ENCODE measurements around the gene RASGRF2. TPM values are rescaled to one million over a fixed set of nuclear protein-coding genes. Genes with fewer than 3 reads are reported as not detected.

The RASGRF2 gene
- total and polyA plus RNA-seq, 2 of the 8 experiments (the other 6 are each of a cell fraction or from before 2014, with no cell fraction given) = 2.6 to 29.5 TPM

GRCh38 chr5:80963966-80964481 lies 3.9 kb downstream of the RASGRF2 start:
- H3K9me3 ChIP-seq (ENCODE audit: insufficient read depth in 2 of 2, low read depth in 1 of 2, low read length in 1 of 2) = no peaks in the 10 kb centered on the region
- H2BK15ac ChIP-seq (ENCODE audit: low read length) = no peak overlapping the region
- no peak overlapping the region for H2AK5ac ChIP-seq (ENCODE audit: low read depth, low read length)
- H2BK20ac ChIP-seq (ENCODE audit: low read length) = no peak overlapping the region
- 70% methylated on average over 3 of the region's 3 CpGs; no CpG with 5 or more reads in 1 of the 2 experiments for WGBS, 2 experiments (ENCODE audit: extremely low coverage in 1 of 2, insufficient coverage in 1 of 2, insufficient read length in 1 of 2, insufficient replicate concordance in 2 of 2, low coverage in 1 of 2, low lambda C conversion rate in 2 of 2, missing lambda C conversion rate in 1 of 2)
- no peak overlapping the region for H3K23ac ChIP-seq (ENCODE audit: insufficient read length)
- no peak overlapping the region for H3K4me3 ChIP-seq (ENCODE audit: extremely low read depth in 1 of 4, insufficient read depth in 2 of 4, low read depth in 3 of 4, low read length in 4 of 4)
- H3K4ac ChIP-seq (replicated peaks; ENCODE audit: insufficient read length, low read depth, low read length) = no peak overlapping the region
- no peaks in the 10 kb centered on the region; the same call in 1 of the 2 replicates for H3K79me1 ChIP-seq (ENCODE audit: low read depth, low read length)
- H3K27me3 ChIP-seq (replicated peaks in 1 of 4; ENCODE audit: control insufficient read depth in 3 of 4, extremely low read depth in 1 of 4, insufficient read depth in 3 of 4, low read length in 3 of 4) = peaks cover 3 to 25% (median 21%) of the 10 kb centered on the region in 4 experiments; a peak in 6 of 7 replicates
- H3K14ac ChIP-seq (ENCODE audit: insufficient read length) = no peak overlapping the region
- H3K23me2 ChIP-seq (ENCODE audit: low read depth, low read length) = peaks cover 17% of the 10 kb centered on the region
- no peak overlapping the region for H2BK12ac ChIP-seq (ENCODE audit: low read depth, low read length)
- no peak overlapping the region for H2BK5ac ChIP-seq (ENCODE audit: low read depth, low read length)
- no peak overlapping the region for H3K27ac ChIP-seq (ENCODE audit: low read depth, low read length)
- peaks cover 0 to 3% of the 10 kb centered on the region in 2 experiments for H4K20me1 ChIP-seq (replicated peaks in 1 of 2; ENCODE audit: control insufficient read depth in 1 of 2, insufficient read depth in 2 of 2, low read length in 2 of 2)
- CTCF ChIA-PET (ENCODE audit: partially characterized antibody) = interaction anchor here (0.7 kb wide), 1 partner anchor 410 kb away, joined by 4 read pairs; no protein-coding TSS in a partner anchor
- H3K36me3 ChIP-seq (ENCODE audit: control insufficient read depth in 2 of 4, insufficient read depth in 4 of 4, low read length in 3 of 4) = no peaks in the 10 kb centered on the region
- H3K9ac ChIP-seq (replicated peaks in 1 of 4; ENCODE audit: extremely low read depth in 1 of 4, low read depth in 3 of 4, low read length in 3 of 4) = no peak overlapping the region
- no peak overlapping the region for H4K8ac ChIP-seq (ENCODE audit: extremely low read depth, insufficient read depth, low read length)
- H3K4me1 ChIP-seq (replicated peaks in 1 of 4; ENCODE audit: control insufficient read depth in 3 of 4, insufficient read depth in 4 of 4, low read length in 3 of 4) = peaks cover 13 to 19% (median 15%) of the 10 kb centered on the region in 4 experiments
- H4K91ac ChIP-seq (replicated peaks; ENCODE audit: insufficient read length, low read length) = no peak overlapping the region
- peak overlapping the region in 1 of 2 experiments; percentile 47; a peak in 1 of 4 replicates for H3K4me2 ChIP-seq (ENCODE audit: insufficient read depth in 1 of 2, low read depth in 2 of 2, low read length in 2 of 2)
- FAIRE-seq (no peak), DNase-seq (ENCODE audit: low read depth in 1 of 2, low spot score in 2 of 2) (no peak)
- no peak overlapping the region for H3K18ac ChIP-seq (ENCODE audit: extremely low read depth, low read length)
- no peak overlapping the region for H2BK120ac ChIP-seq (replicated peaks; ENCODE audit: low read depth, low read length)
- POLR2A ChIA-PET (ENCODE audit: partially characterized antibody) = no interaction called here
- TF ChIP-seq GABPA (IDR thresholded peaks at IDR 0.05; ENCODE audit: borderline replicate concordance, insufficient read depth, low read length) (no peak), POU5F1 (IDR thresholded peaks at IDR 0.05; ENCODE audit: low read depth, low read length) (no peak), SRF (IDR thresholded peaks at IDR 0.05; ENCODE audit: low read depth, low read length) (no peak), ZNF274 (IDR thresholded peaks at IDR 0.05; ENCODE audit: borderline replicate concordance, extremely low read depth, low read length) (no peak), HDAC2 (IDR thresholded peaks at IDR 0.05; ENCODE audit: borderline replicate concordance in 1 of 2, low read depth in 2 of 2, low read length in 2 of 2) (no peak), KDM5A (IDR thresholded peaks at IDR 0.05; ENCODE audit: low read length) (no peak), CTBP2 (IDR thresholded peaks at IDR 0.05; ENCODE audit: borderline replicate concordance, insufficient read depth, insufficient read length, low read length) (no peak), TAF1 (IDR thresholded peaks at IDR 0.05; ENCODE audit: low read depth, low read length) (no peak), CBX5 (IDR thresholded peaks at IDR 0.05; ENCODE audit: low read depth, low read length) (no peak), TBP (IDR thresholded peaks at IDR 0.05; ENCODE audit: low read depth, low read length) (no peak), SP1 (IDR thresholded peaks at IDR 0.05; ENCODE audit: low read depth, low read length) (no peak), NRF1 (IDR thresholded peaks at IDR 0.05; ENCODE audit: low read depth, low read length) (no peak)
- TF ChIP-seq, protein P1, sequence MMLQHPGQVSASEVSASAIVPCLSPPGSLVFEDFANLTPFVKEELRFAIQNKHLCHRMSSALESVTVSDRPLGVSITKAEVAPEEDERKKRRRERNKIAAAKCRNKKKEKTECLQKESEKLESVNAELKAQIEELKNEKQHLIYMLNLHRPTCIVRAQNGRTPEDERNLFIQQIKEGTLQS (IDR thresholded peaks at IDR 0.05; ENCODE audit: insufficient read depth, low read depth, low read length) = no peak
- peaks cover 0 to 34% of the 10 kb centered on the region in 2 experiments; a peak in 3 of 4 replicates for H3K79me2 ChIP-seq (ENCODE audit: control insufficient read depth in 1 of 2, insufficient read depth in 2 of 2, low read length in 2 of 2)
- H2AFZ ChIP-seq (ENCODE audit: low read length) = no peak overlapping the region
- H4K5ac ChIP-seq (ENCODE audit: insufficient read length, low read depth, low read length) = no peak overlapping the region
- no peak overlapping the region for H3K56ac ChIP-seq (replicated peaks; ENCODE audit: insufficient read length, low read depth, low read length)

Data from H1 (cell line).